Spleen (tissue), 11 donors: ENCODE results near the gene AGPAT3. TPM values are rescaled to one million over a fixed set of nuclear protein-coding genes. Genes with fewer than 3 reads are reported as not detected.

ENCODE experiments used
- DNase-seq: peaks from one replicate; pipeline ENCODE4 v3.0.0-alpha.2; 2020
- H3K27ac ChIP-seq, 8 donors: fragments of 200-600 bp; sonication (generic) in 7 of 8; 1 replicate in 4 of 8; 2 replicates in 4 of 8; pipeline versions ENCODE4 v1.5.0 to v1.8.0; 2016 to 2021; ENCODE audit warnings: inconsistent platforms in 4 of 8, mild to moderate bottlenecking in 4 of 8, moderate library complexity in 1 of 8
- H3K27me3 ChIP-seq, 7 donors: fragments of 200-600 bp; sonication (generic) in 6 of 7; replicated peaks in 1 of 7; 1 replicate in 4 of 7; 2 replicates in 3 of 7; pipeline versions ENCODE4 v1.5.0 to v1.8.0; 2016 to 2021; ENCODE audit warnings: inconsistent platforms in 3 of 7, mild to moderate bottlenecking in 1 of 7
- H3K36me3 ChIP-seq, 6 donors: fragments of 200-600 bp; sonication (generic) in 5 of 6; 1 replicate in 4 of 6; 2 replicates in 2 of 6; pipeline versions ENCODE4 v1.5.0 to v1.8.0; 2016 to 2021; ENCODE audit warnings: inconsistent platforms in 2 of 6
- H3K4me1 ChIP-seq, 6 donors: fragments of 200-600 bp; sonication (generic) in 5 of 6; 1 replicate in 3 of 6; 2 replicates in 3 of 6; pipeline versions ENCODE4 v1.5.0 to v1.8.0; 2016 to 2021; ENCODE audit warnings: inconsistent platforms in 3 of 6
- H3K4me3 ChIP-seq, 8 donors: fragments of 200-600 bp; sonication (generic) in 7 of 8; 1 replicate in 4 of 8; 2 replicates in 4 of 8; pipeline versions ENCODE4 v1.5.0 to v1.8.0; 2016 to 2021; ENCODE audit warnings: inconsistent platforms in 4 of 8, mild to moderate bottlenecking in 4 of 8, moderate library complexity in 2 of 8
- H3K9me3 ChIP-seq, 8 donors: fragments of 200-600 bp; sonication (generic) in 7 of 8; 1 replicate in 4 of 8; 2 replicates in 4 of 8; pipeline versions ENCODE4 v1.5.0 to v1.8.0; 2016 to 2021; ENCODE audit warnings: inconsistent platforms in 4 of 8
- CTCF ChIP-seq, 11 experiments: fragments of 200-600 bp in 7 of 11; fragments of 450-650 bp in 4 of 11; sonication (generic) in 4 of 11; IDR thresholded peaks in 8 of 11; conservative IDR thresholded peaks in 3 of 11; 1 replicate in 7 of 11; 2 replicates in 4 of 11; pipeline versions ENCODE4 v1.4.0 to v1.8.0; 2016 to 2021; ENCODE audit warnings: antibody characterized with exemption in 11 of 11, inconsistent platforms in 4 of 11, mild to moderate bottlenecking in 1 of 11
- POLR2A ChIP-seq, 3 donors: fragments of 450-650 bp; IDR thresholded peaks; one replicate each; pipeline ENCODE4 v1.5.1; 2017; ENCODE audit warnings: antibody characterized with exemption in 3 of 3, mild to moderate bottlenecking in 1 of 3
- POLR2AphosphoS5 ChIP-seq, 3 donors: sonication (generic); formaldehyde crosslinking; IDR thresholded peaks; one replicate each; pipeline ENCODE4 v1.5.1; 2017; ENCODE audit warnings: antibody characterized with exemption in 3 of 3
- WGBS, 5 donors: extraction: QIAGEN DNeasy Blood & Tissue Kit in 3 of 5; methylation state at CpG; one replicate each; pipeline versions ENCODE4 v1.1.5 to v1.1.7; 2013 to 2018; 5-methylcytosine and 5-hydroxymethylcytosine counted together
- intact Hi-C: fragments of 100-400 bp; cut with DNase I; formaldehyde crosslinking; loops from one replicate; pipeline ENCODE4 v1.15.0; 2023; ENCODE audit warnings: low total_unique reads
- polyA plus RNA-seq, 3 donors: library from polyadenylated mRNA; stranded (reverse); fragments of 200-250 nt; gene quantifications; one replicate each; pipeline ENCODE4 v1.2.1, GENCODE V29; 2013
- total RNA-seq, 7 donors: library from RNA; depleted of rRNA in 3 of 7; stranded (reverse); fragments of >200 nt in 3 of 7; fragmentation: NEBNext Ultra II Directional in 4 of 7; extraction: Animal tissue kit (Norgen Biotek cat#: 25700) in 4 of 7; gene quantifications; one replicate each; pipeline versions ENCODE4 v1.1.0 to v1.2.1, GENCODE V29; 2016 to 2021
- donor health status: healthy with polysubstance abuse.
- donor health status: DM: no; HTN: no; CAD: no; lungs with moderate emphysema.
- donor health status: DM: no; HTN: no; CAD: no.
- donor health status: Bipolar disorder and iron deficiency.
- donor health status: healthy.
- donor health status: DM: no; HTN: no; CAD: no.
- donor health status: DM: yes; HTN: yes; CAD: no.

Gene AGPAT3
- total and polyA plus RNA-seq, 10 donors, result 6.9 to 92.0 (median 56.0) TPM

GRCh38 chr21:43975469-43976098, 110.6 kb downstream of the AGPAT3 start:
- Histone ChIP-seq H3K9me3 (no peaks in the 10 kb centered on the region), H3K4me1 (peaks cover 0 to 11% (median 6%) of the 10 kb centered on the region in 6 donors), H3K4me3 (no peak overlapping the region), H3K27me3 (no peaks in the 10 kb centered on the region), H3K27ac (no peak overlapping the region), H3K36me3 (peaks cover 0 to 69% (median 40%) of the 10 kb centered on the region in 6 donors)
- intact Hi-C loops, result no loop called here
- TF ChIP-seq POLR2AphosphoS5 (IDR thresholded peaks at IDR 0.05), result peak; percentile 52 to 72 (median 61)
- peak; percentile 79 to 97 (median 93) for TF ChIP-seq CTCF (IDR thresholded peaks at IDR 0.05 in 8 of 11, conservative IDR thresholded peaks at IDR 0.05 in 3 of 11)
- no peak for TF ChIP-seq POLR2A (IDR thresholded peaks at IDR 0.05)
- WGBS, 5 donors, result 27 to 41% (median 37%) methylated on average over 24 of the region's 24 CpGs
- peak; percentile 93 for DNase-seq

- no peak overlapping the region for H3K4me3 ChIP-seq
- intact Hi-C loops, result no loop called here
- no peaks in the 10 kb centered on the region for H3K27me3 ChIP-seq
- H3K36me3 ChIP-seq, result peaks cover 0 to 69% (median 39%) of the 10 kb centered on the region in 6 donors
- H3K27ac ChIP-seq, result no peak overlapping the region
- TF ChIP-seq CTCF (IDR thresholded peaks at IDR 0.05 in 8 of 11, conservative IDR thresholded peaks at IDR 0.05 in 3 of 11) (no peak), POLR2A (IDR thresholded peaks at IDR 0.05) (no peak)
- 88 to 98% (median 96%) methylated on average over 9 of the region's 9 CpGs for WGBS, 5 donors
- no peak for DNase-seq
- peaks cover 0 to 11% (median 6%) of the 10 kb centered on the region in 6 donors for H3K4me1 ChIP-seq
- H3K9me3 ChIP-seq, result no peaks in the 10 kb centered on the region
Observed at GRCh38 chr21:43976661-43977060, 111.6 kb downstream of the AGPAT3 start.

- Histone ChIP-seq H3K27ac (no peak overlapping the region), H3K9me3 (no peaks in the 10 kb centered on the region), H3K27me3 (no peaks in the 10 kb centered on the region), H3K36me3 (peaks cover 0 to 69% (median 39%) of the 10 kb centered on the region in 6 donors), H3K4me1 (peaks cover 0 to 18% (median 9%) of the 10 kb centered on the region in 6 donors), H3K4me3 (no peak overlapping the region)
- 93 to 97% (median 96%) methylated on average over 10 of the region's 10 CpGs for WGBS, 5 donors
- TF ChIP-seq CTCF (IDR thresholded peaks at IDR 0.05 in 8 of 11, conservative IDR thresholded peaks at IDR 0.05 in 3 of 11) (no peak), POLR2AphosphoS5 (IDR thresholded peaks at IDR 0.05) (no peak), POLR2A (IDR thresholded peaks at IDR 0.05) (no peak)
- no peak for DNase-seq
- intact Hi-C loops, result no loop called here
Observed at GRCh38 chr21:43978060-43978459, 113.0 kb downstream of the AGPAT3 start.

- H3K4me3 ChIP-seq, result no peak overlapping the region
- whole genome bisulfite sequencing, 5 donors, result 87 to 92% (median 90%) methylated on average over 7 of the region's 7 CpGs
- DNase-seq, result no peak
- H3K27me3 ChIP-seq, result no peaks in the 10 kb centered on the region
- TF ChIP-seq CTCF (IDR thresholded peaks at IDR 0.05 in 8 of 11, conservative IDR thresholded peaks at IDR 0.05 in 3 of 11) (no peak), POLR2AphosphoS5 (IDR thresholded peaks at IDR 0.05) (peak in 1 of 3 donors; percentile 14)
- intact Hi-C loops, result no loop called here
- H3K36me3 ChIP-seq, result peaks cover 0 to 73% (median 37%) of the 10 kb centered on the region in 6 donors
- H3K27ac ChIP-seq, result no peak overlapping the region
- H3K4me1 ChIP-seq, result peaks cover 0 to 33% (median 18%) of the 10 kb centered on the region in 6 donors
- H3K9me3 ChIP-seq, result no peaks in the 10 kb centered on the region
Observed at GRCh38 chr21:43979654-43980053, 114.6 kb downstream of the AGPAT3 start.
